ENCODE data around the gene SLC39A9.
"Not testable (repeated sequence)": the region's sequence is repeated elsewhere in the genome, so short reads cannot be mapped to it uniquely, and the experiment has no call there.

SLC39A9 gene

GRCh38 chr14:69404883-69405282 is 6.4 kb downstream of the SLC39A9 start:
- TF ChIP-seq HDGF (IDR thresholded peaks at IDR 0.05; ENCODE audit: borderline replicate concordance): no peak
- TF ChIP-seq NFRKB (IDR thresholded peaks at IDR 0.05): no peak
- TF ChIP-seq ZNF384 (IDR thresholded peaks at IDR 0.05): no peak
- no peak for TF ChIP-seq FOXK2 (IDR thresholded peaks at IDR 0.05)
- no peak for TF ChIP-seq CTBP1 (IDR thresholded peaks at IDR 0.05; ENCODE audit: borderline replicate concordance)
- ChIA-PET CTCF (no interaction called here), POLR2A (no interaction called here)
- no peak for DNase-seq (ENCODE audit: extremely low spot score)

GRCh38 chr14:69405762-69406161 is 7.3 kb downstream of the SLC39A9 start:
- ChIA-PET CTCF (no interaction called here), POLR2A (no interaction called here)
- TF ChIP-seq HDGF (IDR thresholded peaks at IDR 0.05; ENCODE audit: borderline replicate concordance) (no peak), SUZ12 (IDR thresholded peaks at IDR 0.05) (no peak), ELF4 (IDR thresholded peaks at IDR 0.05) (no peak), CTBP1 (IDR thresholded peaks at IDR 0.05; ENCODE audit: borderline replicate concordance) (no peak), BHLHE40 (IDR thresholded peaks at IDR 0.05; ENCODE audit: borderline replicate concordance) (no peak), TARDBP (IDR thresholded peaks at IDR 0.05) (no peak), FOXA1 (IDR thresholded peaks at IDR 0.05) (no peak), ZNF384 (IDR thresholded peaks at IDR 0.05) (no peak), ARNT (IDR thresholded peaks at IDR 0.05) (no peak), L3MBTL2 (conservative IDR thresholded peaks at IDR 0.05) (no peak), NFRKB (IDR thresholded peaks at IDR 0.05) (no peak), FOXM1 (IDR thresholded peaks at IDR 0.05; ENCODE audit: borderline replicate concordance) (no peak), PKNOX1 (IDR thresholded peaks at IDR 0.05) (no peak), LEF1 (IDR thresholded peaks at IDR 0.05; ENCODE audit: borderline replicate concordance) (no peak), FOXK2 (IDR thresholded peaks at IDR 0.05) (no peak), SP1 (IDR thresholded peaks at IDR 0.05) (no peak)
- DNase-seq (ENCODE audit: extremely low spot score): no peak

GRCh38 chr14:69408331-69408960 is 10.0 kb downstream of the SLC39A9 start:
- TF ChIP-seq L3MBTL2 (conservative IDR thresholded peaks at IDR 0.05) (no peak), ELF4 (IDR thresholded peaks at IDR 0.05) (no peak), LEF1 (IDR thresholded peaks at IDR 0.05; ENCODE audit: borderline replicate concordance) (no peak), CTBP1 (IDR thresholded peaks at IDR 0.05; ENCODE audit: borderline replicate concordance) (no peak), BHLHE40 (IDR thresholded peaks at IDR 0.05; ENCODE audit: borderline replicate concordance) (no peak), HDGF (IDR thresholded peaks at IDR 0.05; ENCODE audit: borderline replicate concordance) (no peak)
- POLR2A ChIA-PET: no interaction called here
- CTCF ChIA-PET: interaction anchor here (0.7 kb wide), 1 partner anchor 221 kb away, joined by 3 read pairs; no protein-coding TSS in a partner anchor
- DNase-seq (ENCODE audit: extremely low spot score): no peak

- ChIA-PET POLR2A (no interaction called here), CTCF (interaction anchor here (0.6 to 1.0 kb wide), 2 partner anchors 146 to 154 kb away, joined by 3 read pairs; partner anchors contain the start of gene GALNT16)
- DNase-seq (ENCODE audit: extremely low spot score): no peak
- TF ChIP-seq FOXM1 (IDR thresholded peaks at IDR 0.05; ENCODE audit: borderline replicate concordance) (no peak), FOXK2 (IDR thresholded peaks at IDR 0.05) (no peak), HDGF (IDR thresholded peaks at IDR 0.05; ENCODE audit: borderline replicate concordance) (no peak), FOXA1 (IDR thresholded peaks at IDR 0.05) (no peak), L3MBTL2 (conservative IDR thresholded peaks at IDR 0.05) (no peak), NFRKB (IDR thresholded peaks at IDR 0.05) (no peak), SP1 (IDR thresholded peaks at IDR 0.05) (no peak), ARNT (IDR thresholded peaks at IDR 0.05) (no peak), ELF4 (IDR thresholded peaks at IDR 0.05) (no peak), SUZ12 (IDR thresholded peaks at IDR 0.05) (no peak), TARDBP (IDR thresholded peaks at IDR 0.05) (no peak), LEF1 (IDR thresholded peaks at IDR 0.05; ENCODE audit: borderline replicate concordance) (no peak), BHLHE40 (IDR thresholded peaks at IDR 0.05; ENCODE audit: borderline replicate concordance) (no peak), PKNOX1 (IDR thresholded peaks at IDR 0.05) (no peak), ZNF384 (IDR thresholded peaks at IDR 0.05) (no peak), CTBP1 (IDR thresholded peaks at IDR 0.05; ENCODE audit: borderline replicate concordance) (no peak)
Observed at GRCh38 chr14:69413483-69413882, 15.0 kb downstream of the SLC39A9 start.

GRCh38 chr14:69416087-69416486 is 17.6 kb downstream of the SLC39A9 start:
- CTCF ChIA-PET; POLR2A ChIA-PET; DNase-seq (ENCODE audit: extremely low spot score): not testable (repeated sequence)

GRCh38 chr14:69423279-69423678 is 24.8 kb downstream of the SLC39A9 start:
- ChIA-PET POLR2A (no interaction called here), CTCF (no interaction called here)
- no peak for TF ChIP-seq PKNOX1 (IDR thresholded peaks at IDR 0.05)
- TF ChIP-seq NFRKB (IDR thresholded peaks at IDR 0.05): no peak
- no peak for TF ChIP-seq HDGF (IDR thresholded peaks at IDR 0.05; ENCODE audit: borderline replicate concordance)
- TF ChIP-seq LEF1 (IDR thresholded peaks at IDR 0.05; ENCODE audit: borderline replicate concordance): no peak
- no peak for TF ChIP-seq TARDBP (IDR thresholded peaks at IDR 0.05)
- no peak for TF ChIP-seq SUZ12 (IDR thresholded peaks at IDR 0.05)
- no peak for TF ChIP-seq FOXA1 (IDR thresholded peaks at IDR 0.05)
- no peak for TF ChIP-seq ZNF384 (IDR thresholded peaks at IDR 0.05)
- no peak for TF ChIP-seq BHLHE40 (IDR thresholded peaks at IDR 0.05; ENCODE audit: borderline replicate concordance)
- no peak for TF ChIP-seq L3MBTL2 (conservative IDR thresholded peaks at IDR 0.05)
- no peak for TF ChIP-seq ARNT (IDR thresholded peaks at IDR 0.05)
- no peak for TF ChIP-seq ELF4 (IDR thresholded peaks at IDR 0.05)
- TF ChIP-seq FOXM1 (IDR thresholded peaks at IDR 0.05; ENCODE audit: borderline replicate concordance): no peak
- TF ChIP-seq FOXK2 (IDR thresholded peaks at IDR 0.05): no peak
- no peak for DNase-seq (ENCODE audit: extremely low spot score)
